CD4-positive, alpha-beta T cell treated with Interleukin-15 for 1 hour (primary cell): ENCODE results near the gene UCK1.

ENCODE experiments used
- DNase-seq: peaks from one replicate; pipeline ENCODE4 v3.0.0-alpha.2; 2020

Gene UCK1

DNA sequence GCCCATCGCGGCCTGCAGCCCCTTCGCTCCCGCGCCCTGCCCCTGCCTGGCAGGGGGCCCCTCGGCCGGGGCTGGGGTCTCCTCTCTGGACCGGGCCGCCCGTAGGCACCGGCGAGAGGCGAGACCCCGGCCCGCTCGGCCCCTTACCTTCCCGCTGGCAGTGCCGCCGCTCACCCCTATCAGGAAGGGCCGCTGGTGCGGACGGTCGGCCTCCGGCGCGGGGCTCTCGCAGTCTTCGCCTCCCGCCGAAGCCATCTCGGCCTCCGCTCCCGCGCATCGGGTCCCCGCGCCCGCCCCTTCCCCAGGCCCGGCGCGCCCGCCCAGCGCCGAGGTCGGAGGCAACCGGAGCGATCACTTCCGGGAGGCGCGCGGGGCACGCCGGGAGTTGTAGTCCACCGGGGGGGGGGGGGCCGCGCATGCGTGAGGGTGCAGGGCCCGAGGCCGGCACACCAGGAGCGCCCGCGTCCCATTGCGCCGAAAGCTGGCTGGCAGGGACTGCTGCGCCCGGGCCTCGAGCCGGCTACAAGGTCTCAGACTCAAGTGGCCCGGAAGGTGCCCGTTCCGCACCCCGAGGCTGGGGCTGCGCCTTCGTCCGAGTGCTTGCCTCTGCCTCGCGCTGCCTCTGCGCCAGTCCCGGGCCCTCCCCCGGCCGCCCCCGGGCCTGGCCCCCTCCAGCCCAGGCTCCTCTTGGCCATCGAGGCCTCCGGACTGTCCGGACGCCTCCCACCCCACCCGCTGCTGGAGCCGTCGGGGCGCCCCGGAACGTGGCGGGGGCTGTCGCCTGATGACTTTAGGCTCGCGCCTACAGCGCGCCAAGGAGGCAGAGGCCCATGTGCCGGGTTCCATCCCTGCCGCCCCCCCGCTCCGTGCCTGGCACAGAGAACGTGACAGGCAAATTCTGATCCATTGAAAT is at the start of gene UCK1:
Gene UCK1 (minus strand): TSS at position 344 of the 913 bp plus-strand sequence. CDS start 89 bp downstream, at position 255.
- DNase-seq = peak; percentile 74

GRCh38 chr9:131580358-131580757 is 49.3 kb upstream of the UCK1 start:
- DNase-seq = no peak

GRCh38 chr9:131579789-131580211 is 48.7 kb upstream of the UCK1 start:
- no peak for DNase-seq

GRCh38 chr9:131578731-131579504 is 47.9 kb upstream of the UCK1 start:
- peak; percentile 62 for DNase-seq

DNA sequence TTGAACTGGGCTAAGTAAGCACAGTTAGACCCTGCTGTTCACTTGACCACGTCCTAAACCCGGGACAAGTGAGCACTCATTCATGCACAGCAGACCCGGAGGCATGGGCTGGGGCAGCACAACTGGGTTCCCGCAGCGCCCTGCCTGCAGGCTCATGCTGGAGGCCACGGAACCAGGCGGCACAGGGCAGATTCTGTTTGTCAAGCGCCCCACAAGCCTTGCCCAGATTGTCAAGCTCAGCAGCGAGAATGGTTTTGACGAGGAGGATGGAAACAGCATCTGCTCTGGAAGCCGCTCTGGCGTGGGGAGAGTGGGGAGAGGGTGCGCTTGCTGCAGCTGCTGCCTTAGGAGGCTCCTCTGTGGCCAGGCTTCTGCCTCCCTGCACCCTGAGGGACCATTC is 47.0 kb upstream of the UCK1 start:
- no peak for DNase-seq

DNA sequence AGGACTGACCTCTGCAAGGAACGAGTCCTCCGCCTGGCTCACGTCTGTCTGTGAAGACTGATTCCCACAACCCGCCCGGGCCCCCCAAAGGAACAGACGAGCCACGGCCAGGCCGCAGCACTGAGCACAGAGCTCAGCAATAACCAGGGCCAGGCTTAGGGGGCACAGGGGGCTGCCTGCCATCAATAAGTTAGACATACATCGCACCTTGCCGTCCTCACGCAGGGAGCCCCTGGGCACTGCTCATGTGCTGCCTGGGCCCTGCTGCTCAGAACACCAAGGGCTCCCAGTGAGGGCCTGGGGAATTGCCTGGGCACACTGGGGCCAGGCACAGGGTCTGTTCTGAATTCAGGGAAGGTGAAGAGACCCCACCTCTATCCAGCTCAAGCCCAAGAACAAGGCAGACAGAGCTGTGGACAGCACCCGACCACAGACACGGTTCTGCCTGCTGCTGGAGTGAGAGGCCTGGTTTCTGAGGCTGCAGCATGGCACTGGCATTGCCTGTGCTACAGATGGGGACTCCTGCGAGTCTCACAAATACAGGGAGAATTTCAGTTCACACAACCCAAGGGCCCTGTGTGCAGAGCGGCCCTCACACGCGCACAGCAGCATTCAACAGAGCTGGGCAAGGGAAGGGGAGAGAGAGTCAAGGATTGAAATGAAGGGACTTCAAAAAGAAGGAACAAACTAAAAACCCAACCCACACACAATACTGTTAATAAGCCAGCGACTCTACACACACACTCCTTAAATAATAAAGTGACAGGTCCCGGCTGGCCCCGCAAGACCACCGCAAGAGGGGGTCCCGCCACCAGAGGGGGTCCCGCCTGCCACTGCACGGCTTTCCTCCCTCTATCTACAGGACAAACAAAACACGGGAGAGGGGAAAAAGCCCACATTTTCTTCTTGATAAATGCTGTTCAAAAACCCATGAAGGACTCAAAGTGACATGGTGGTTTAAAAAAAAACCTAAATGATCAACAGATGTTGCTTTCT is 46.2 kb upstream of the UCK1 start:
- DNase-seq = no peak

GRCh38 chr9:131575946-131576853 is 45.1 kb upstream of the UCK1 start:
- DNase-seq = no peak

- no peak for DNase-seq
Measured at GRCh38 chr9:131574730-131575640, 43.9 kb upstream of the UCK1 start.

GRCh38 chr9:131567910-131568309 is 36.8 kb upstream of the UCK1 start:
- no peak for DNase-seq

DNA sequence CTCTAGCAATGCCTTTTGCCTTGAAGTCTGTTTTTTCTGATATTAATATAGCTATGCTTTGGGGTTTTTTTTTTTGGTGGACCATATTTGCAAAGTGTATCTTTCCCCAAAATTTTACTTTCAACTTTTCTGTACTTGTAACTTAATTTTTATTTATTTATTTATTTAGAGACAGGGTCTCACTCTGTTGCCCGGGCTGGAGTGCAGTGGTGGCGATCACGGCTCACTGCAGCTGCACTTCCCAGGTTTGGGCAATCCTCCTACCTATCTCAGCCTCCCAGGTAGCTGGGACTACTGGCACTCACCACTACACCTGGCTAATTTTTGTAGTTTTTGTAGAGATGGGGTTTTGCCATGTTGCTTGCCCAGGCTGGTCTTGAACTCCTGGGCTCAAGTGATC is 35.1 kb upstream of the UCK1 start:
- DNase-seq = no peak

DNA sequence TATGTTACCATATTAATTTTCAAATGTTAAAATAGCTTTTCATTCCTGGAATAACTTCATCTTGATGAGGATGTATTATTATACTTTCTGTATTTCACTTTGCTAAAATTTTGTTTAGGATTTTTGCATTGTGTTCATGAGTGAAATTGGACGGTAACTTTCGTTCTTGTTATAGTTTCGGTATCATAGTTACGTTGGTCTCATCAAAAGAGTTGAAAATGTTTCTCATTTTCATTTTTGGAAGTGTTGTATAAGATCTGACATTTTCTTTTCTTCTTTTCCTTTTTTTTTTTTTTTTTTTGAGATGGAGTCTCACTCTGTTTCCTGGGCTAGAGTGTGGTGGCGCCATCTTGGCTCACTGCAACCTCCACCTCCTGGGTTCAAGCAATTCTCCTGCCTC is 34.3 kb upstream of the UCK1 start:
- no peak for DNase-seq

- no peak for DNase-seq
Measured at GRCh38 chr9:131562032-131562959, 31.2 kb upstream of the UCK1 start.

DNA sequence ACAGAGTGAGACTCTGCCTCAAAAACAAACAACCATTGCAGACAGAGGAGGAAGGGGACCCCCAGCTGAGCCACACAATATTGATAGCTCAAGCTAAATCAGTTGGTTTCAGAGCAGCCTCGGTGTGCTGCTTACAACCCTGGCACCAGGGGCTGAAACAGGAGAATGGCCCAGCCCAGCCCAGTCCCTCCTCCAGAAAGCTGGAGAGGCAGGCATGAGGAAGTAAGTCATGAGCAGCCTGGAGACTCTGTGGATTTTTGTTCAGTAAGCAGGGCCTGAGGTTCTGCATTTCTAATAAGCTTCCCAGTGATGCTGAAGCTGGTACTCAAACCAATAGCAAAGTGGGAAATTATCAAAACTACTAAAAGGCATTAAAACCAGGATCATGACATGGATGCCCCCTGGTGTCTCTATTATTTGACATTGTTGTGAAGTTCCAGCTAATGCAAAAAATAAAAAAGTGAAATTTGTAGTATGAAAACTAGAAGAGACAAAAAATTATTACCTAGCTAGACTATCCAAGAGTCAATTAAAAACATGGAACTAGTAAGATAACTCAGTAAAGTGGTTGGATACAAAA is 28.4 kb upstream of the UCK1 start:
- DNase-seq = no peak

DNA sequence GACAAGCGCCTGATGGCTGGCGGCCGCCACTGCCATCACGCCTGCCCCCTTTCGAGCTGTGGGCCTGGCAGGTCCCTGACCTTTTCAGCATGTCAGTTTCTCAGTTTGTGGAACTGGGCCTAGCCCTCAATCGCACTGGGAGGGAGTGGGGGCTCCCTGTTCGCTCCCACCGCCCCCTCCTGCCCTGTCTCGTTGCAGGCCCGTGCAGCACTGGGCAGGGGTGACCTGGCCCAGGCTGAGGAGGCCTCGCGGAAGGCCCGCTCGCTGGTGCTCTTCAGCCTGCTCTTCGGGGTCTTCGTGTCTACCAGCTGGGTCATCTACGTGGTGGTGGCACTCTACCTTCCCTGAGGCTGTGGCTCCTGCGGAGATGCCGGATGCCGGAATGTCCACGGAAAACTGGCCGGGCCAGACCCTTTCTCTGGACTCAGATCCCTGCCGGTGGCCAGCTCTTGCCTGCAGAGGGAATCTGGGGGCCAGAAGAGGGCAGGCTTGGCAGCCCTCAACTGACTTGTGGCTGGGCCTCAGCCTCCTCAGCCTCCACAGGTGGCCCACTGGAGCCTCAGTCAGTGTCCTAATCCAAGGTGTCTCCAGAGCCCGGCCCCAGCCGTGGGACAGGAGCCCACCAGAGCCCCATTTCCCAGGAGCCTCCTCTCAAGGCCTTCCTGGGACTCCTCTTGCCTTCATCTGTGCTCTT is 26.9 kb upstream of the UCK1 start:
- no peak for DNase-seq

- no peak for DNase-seq
Measured at GRCh38 chr9:131555841-131556673, 25.0 kb upstream of the UCK1 start.

GRCh38 chr9:131554843-131555351 is 23.8 kb upstream of the UCK1 start:
- DNase-seq = no peak
